ENCODE data around the gene NME4.

Gene NME4

DNA sequence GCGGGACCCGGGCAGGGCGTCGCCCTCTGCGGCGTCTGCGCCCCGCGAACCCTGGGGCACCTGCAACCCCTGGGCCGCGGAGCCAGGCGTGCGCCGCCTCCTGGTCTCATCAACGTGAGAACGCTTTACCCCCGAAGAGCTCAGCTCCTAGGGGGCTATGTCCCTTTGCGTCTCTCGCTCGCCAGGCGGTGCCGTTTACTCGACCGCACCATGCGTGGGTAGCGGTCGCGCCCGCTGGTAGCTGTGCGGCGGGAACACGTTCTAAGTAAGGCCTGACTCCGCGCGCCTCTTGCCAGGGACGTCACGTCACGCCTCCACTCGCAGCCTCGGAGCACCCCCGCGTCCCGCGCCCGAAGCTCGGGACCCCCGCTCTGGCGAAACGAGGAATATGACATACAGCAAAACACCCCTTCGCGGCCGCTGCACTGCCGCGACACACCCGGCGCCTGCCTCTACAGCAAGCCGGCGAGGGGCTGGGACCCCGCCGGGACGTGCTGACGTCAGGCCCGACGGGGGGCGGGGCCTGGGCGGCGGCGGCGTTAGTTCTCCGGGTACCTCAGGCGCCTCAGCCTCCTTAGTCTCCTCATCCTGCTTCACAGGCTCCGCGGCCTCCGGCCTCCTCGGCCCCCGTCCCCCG lies 28.2 kb downstream of the NME4 start, which contains the start of gene RAB11FIP3:
Gene RAB11FIP3, plus strand, starts transcription at position 568 of the 637 bp plus-strand sequence. CDS start 358 bp downstream, outside the sequence.
- FAIRE-seq: no peak

DNA sequence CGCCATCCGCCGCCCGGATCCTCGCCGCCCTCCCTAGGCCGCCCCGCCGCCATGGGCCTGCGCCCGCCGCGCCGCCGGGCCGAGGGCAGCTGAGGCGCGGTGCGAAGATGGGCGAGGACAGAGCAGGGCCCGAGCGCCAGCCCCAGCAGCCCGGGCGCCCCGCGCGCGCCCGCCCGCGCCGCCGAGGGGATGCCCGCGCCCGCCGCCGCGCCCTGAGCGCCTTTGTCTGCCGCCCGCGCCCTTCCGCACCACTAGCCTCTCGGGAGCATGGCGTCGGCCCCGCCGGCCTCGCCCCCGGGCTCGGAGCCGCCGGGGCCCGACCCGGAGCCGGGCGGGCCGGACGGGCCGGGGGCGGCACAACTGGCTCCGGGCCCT lies 28.7 kb downstream of the NME4 start:
- FAIRE-seq: no peak

More for the DNA sequence above, 28.2 kb downstream of the NME4 start, which contains the start of gene RAB11FIP3:
- DNase-seq (ENCODE audit: low spot score): peak; percentile 60

DNA sequence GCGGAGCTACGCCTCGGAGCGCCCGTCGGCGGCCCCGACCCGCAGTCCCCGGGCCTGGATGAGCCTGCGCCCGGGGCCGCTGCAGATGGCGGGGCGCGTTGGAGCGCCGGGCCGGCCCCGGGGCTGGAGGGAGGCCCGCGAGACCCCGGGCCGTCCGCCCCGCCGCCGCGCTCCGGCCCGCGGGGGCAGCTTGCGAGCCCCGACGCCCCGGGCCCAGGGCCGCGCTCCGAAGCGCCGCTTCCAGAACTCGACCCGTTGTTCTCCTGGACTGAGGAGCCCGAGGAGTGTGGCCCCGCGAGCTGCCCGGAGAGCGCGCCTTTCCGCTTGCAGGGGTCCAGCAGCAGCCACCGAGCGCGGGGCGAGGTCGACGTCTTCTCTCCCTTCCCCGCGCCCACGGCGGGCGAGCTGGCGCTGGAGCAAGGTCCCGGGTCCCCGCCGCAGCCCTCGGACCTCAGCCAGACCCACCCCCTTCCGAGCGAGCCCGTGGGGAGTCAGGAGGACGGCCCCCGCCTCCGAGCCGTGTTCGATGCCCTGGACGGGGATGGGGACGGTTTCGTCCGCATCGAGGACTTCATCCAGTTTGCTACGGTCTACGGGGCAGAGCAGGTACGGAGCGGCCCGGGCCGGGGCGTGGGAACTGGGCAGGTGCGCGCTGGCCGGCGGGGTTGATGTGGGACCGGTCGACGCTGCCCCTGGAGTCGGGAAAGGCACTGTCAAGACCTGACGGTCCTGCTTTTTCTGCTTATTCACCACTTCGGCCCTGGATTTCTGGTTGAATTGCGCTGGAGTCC lies 29.3 kb downstream of the NME4 start:
- FAIRE-seq: no peak

More for the DNA sequence above, 28.7 kb downstream of the NME4 start:
- no peak for DNase-seq (ENCODE audit: low spot score)

DNA sequence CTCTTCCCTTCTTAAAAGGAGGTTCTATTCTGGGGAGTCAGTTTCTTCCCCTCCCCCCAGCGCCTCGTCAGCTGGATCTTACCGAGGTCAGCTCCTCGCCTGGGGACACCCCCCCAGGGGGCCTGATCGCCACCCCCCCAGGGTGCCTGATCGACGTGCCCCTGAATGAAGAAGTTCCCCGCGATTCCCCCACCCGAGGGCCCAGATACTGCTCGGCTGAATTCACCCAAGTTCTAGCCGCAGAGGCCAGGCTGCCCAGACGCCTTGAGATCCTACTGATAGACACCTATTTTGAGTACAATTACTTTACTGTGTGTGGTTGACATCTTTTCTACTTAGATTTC lies 29.9 kb downstream of the NME4 start:
- DNase-seq (ENCODE audit: low spot score) (no peak), FAIRE-seq (no peak)

More for the DNA sequence above, 29.3 kb downstream of the NME4 start:
- no peak for DNase-seq (ENCODE audit: low spot score)

DNA sequence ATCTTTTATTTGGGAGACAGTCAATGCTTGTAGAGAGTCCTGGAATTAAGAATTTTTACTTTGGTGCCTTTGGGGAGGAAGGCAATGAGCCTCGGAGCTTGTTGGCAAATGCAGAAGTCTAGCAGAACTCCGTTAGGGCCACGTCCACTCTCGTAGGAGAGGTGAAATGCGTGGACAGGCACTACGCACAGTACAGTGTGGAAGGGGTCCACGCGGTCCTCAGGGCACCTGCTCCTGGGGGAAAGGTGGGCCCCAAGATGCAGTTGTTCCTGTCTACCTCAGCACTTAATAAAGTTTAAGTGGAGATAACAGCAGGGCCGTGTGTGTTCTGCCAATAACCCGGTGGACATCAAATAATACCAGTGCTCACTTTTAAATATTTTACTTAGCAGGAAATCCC lies 30.3 kb downstream of the NME4 start:
- no peak for DNase-seq (ENCODE audit: low spot score)
- no peak for FAIRE-seq

DNA sequence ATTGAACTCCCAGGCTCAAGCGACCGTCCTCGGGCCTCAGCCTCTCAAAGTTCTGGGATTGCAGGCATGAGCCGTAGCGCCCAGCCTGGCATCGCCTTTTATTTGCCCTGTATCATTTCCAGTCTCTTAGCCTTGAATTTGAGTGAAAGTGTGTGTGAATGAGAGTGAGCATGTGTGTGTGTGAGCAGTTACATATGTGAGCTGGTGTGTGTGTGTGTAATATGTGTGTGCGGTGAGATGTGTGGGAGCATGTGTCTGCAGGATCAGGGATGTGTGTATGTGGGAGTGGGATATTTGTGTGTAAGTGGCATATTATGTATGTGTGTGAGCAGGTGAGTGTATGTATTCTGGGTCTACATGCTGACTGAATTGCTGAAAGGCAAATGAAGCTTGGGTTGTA lies 33.9 kb downstream of the NME4 start:
- FAIRE-seq (no peak), DNase-seq (ENCODE audit: low spot score) (no peak)

DNA sequence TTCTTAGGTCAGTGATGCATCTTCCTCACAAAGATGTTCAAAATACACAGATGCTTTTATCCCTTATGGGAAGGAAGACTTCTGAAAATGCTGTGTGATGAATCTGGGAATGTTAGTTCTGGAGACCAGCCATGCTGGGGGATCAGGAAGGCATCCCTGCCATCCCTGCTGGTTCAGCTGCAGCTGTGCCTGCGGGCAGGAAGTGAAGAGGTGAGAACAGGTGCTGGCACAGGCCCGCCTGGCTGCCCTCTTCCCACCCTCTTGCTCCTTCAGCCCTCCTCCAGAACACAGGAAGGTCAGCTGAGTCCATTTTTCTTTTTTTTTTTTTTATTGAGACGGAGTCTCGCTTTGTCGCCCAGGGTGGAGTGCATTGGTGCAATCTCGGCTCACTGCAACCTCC lies 43.6 kb downstream of the NME4 start:
- FAIRE-seq: no peak
- no peak for DNase-seq (ENCODE audit: low spot score)

DNA sequence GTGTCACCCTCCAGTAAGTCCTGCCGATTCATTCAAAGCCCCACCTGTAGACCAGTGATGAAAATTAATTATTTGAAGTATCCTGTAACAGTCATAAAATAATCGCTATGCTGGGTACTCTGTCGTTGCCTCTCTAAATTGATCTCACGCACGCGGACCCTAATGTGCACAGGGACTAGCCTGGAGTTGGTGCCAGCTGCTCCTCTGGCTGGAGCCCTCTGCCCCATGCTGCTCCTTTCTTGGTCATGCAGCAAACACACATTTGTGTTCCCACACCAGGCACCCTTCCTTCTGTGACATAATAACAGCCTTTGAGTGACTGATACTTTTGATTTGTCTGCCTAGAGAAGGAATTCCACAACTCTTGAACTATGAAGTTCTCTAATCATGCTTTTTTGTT lies 44.4 kb downstream of the NME4 start:
- FAIRE-seq (no peak), DNase-seq (ENCODE audit: low spot score) (no peak)

DNA sequence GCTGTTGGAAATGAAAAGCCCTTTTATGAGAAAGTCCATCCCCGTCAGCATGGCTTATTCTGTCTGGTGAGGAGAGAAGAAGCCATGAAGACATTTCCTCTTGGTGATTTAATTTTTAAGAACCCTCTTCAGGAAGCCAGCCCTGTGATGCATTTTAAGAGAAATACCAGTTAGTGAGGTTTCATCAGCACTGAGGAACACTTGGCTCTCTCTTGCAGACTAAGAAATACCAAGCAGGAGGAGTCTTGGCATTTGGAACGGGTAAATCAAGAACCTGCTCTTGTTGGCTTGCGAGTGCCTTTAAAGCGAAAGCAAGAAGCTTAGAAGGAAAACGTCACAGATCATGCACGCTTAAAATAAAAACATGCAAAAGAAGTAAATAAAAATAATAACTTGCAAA lies 46.0 kb downstream of the NME4 start:
- no peak for DNase-seq (ENCODE audit: low spot score)
- FAIRE-seq: no peak

DNA sequence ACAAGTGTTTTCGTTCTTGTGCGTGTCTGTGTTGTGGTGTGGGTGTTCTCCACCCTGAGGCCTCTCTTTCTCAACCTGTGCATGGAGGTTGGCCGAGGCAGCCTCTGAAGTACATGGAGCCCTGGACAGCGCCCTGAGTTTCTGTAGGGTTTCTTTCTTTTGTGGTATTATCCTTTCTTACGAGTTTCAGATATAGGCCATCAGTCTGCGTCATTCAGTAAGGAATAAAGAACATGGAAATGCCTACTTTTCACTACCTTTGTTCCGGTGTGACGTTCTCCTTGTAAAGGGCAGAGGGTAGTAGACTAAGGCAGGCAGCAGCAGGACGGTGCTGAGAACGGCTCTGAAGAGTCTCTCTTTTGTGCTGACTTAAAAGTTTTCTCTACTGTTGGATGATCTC lies 47.0 kb downstream of the NME4 start:
- DNase-seq (ENCODE audit: low spot score): no peak
- FAIRE-seq: no peak

DNA sequence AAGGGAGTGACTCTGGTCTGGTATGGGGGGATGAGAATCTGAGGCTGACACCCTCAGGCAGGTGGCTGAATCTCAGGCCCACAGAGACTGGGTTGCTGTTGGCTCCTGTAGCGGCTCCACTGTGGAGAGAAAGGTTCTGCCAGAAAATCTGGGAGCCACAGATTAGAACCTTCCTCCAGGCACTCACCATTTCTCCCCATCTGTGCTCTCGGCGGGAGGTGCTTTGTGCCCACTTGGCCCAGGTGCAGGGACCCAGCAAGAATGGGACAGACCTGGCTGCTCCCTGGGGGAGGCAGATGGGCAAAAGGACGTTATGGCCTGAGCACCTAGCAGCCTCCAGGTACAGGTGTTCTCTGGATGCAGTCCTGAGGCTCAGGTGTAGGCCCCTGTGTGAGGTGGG lies 48.6 kb downstream of the NME4 start:
- DNase-seq (ENCODE audit: low spot score): no peak
- no peak for FAIRE-seq

All from RCC 7860 (cell line).